PFSK-1 (cell line): ENCODE measurements around the gene KCNQ1OT1. TPM values are rescaled to one million over a fixed set of nuclear protein-coding genes. Genes with fewer than 3 reads are reported as not detected.

Experiments used
- FOXP2 ChIP-seq: optimal IDR thresholded peaks from 2 replicates; pipeline ENCODE3; 2011; ENCODE audit warnings: borderline replicate concordance, control low read depth, inconsistent platforms; ENCODE audit not compliant: insufficient read depth; ENCODE audit errors: extremely low read length, extremely low read depth
- POLR2AphosphoS5 ChIP-seq: IDR thresholded peaks from 2 replicates; pipeline ENCODE4 v1.6.1; 2012; ENCODE audit warnings: low read depth, mild to moderate bottlenecking, control low read depth, low read length, moderate library complexity
- REST ChIP-seq, 2 experiments: IDR thresholded peaks; 2 replicates each; pipeline versions ENCODE4 v1.6.1 to v1.8.0; 2011 to 2012; ENCODE audit warnings: low read depth in 2 of 2, low read length in 2 of 2, control low read depth in 1 of 2, inconsistent platforms in 1 of 2, mild to moderate bottlenecking in 1 of 2, moderate library complexity in 1 of 2; ENCODE audit not compliant: insufficient read depth in 1 of 2
- SIN3A ChIP-seq: IDR thresholded peaks from 2 replicates; pipeline ENCODE4 v1.6.1; 2012; ENCODE audit warnings: mild to moderate bottlenecking, low read length, moderate library complexity, borderline replicate concordance; ENCODE audit not compliant: insufficient read depth
- TAF1 ChIP-seq: IDR thresholded peaks from 2 replicates; pipeline ENCODE4 v1.6.1; 2012; ENCODE audit warnings: low read length, control low read depth, borderline replicate concordance; ENCODE audit not compliant: insufficient read depth
- polyA plus RNA-seq: library from polyadenylated mRNA; unstranded; fragments of >200 nt; gene quantifications from one replicate; pipeline ENCODE4 v1.2.1, GENCODE V29; 2012; ENCODE audit warnings: low read depth, missing spikeins; ENCODE audit not compliant: insufficient read length

The KCNQ1OT1 gene
- polyA plus RNA-seq, result 0.05 TPM

GRCh38 chr11:2699531-2700414 lies at the start of gene KCNQ1OT1:
Gene KCNQ1OT1, minus strand, starts transcription at chr11:2699994.
- TF ChIP-seq FOXP2 (peak; percentile 87), REST (IDR thresholded peaks at IDR 0.05; ENCODE audit: insufficient read depth in 1 of 2, low read depth in 2 of 2, low read length in 2 of 2) (peak in 1 of 2 experiments; percentile 47; a peak in 1 of 4 replicates), POLR2AphosphoS5 (peak; percentile 96), TAF1 (peak; percentile 98), SIN3A (no peak)

GRCh38 chr11:2748814-2749554 lies 49.2 kb upstream of the KCNQ1OT1 start:
- TF ChIP-seq REST (IDR thresholded peaks at IDR 0.05; ENCODE audit: insufficient read depth in 1 of 2, low read depth in 2 of 2, low read length in 2 of 2), result no peak
- no peak for TF ChIP-seq TAF1
- TF ChIP-seq SIN3A, result no peak
- no peak for TF ChIP-seq POLR2AphosphoS5
- no peak for TF ChIP-seq FOXP2

- TF ChIP-seq REST (IDR thresholded peaks at IDR 0.05; ENCODE audit: insufficient read depth in 1 of 2, low read depth in 2 of 2, low read length in 2 of 2) (no peak), TAF1 (no peak), POLR2AphosphoS5 (no peak), FOXP2 (no peak), SIN3A (no peak)
Observed at GRCh38 chr11:2748061-2748813, 48.4 kb upstream of the KCNQ1OT1 start.

- TF ChIP-seq FOXP2 (no peak), SIN3A (no peak), POLR2AphosphoS5 (no peak), REST (IDR thresholded peaks at IDR 0.05; ENCODE audit: insufficient read depth in 1 of 2, low read depth in 2 of 2, low read length in 2 of 2) (no peak), TAF1 (no peak)
Observed at GRCh38 chr11:2747248-2748027, 47.6 kb upstream of the KCNQ1OT1 start.
